HEK293T (cell line): ENCODE results near the gene CACNA1F.
A peak's percentile ranks its signal among the peaks of the same experiment; 100 is the strongest.

Experiments
- CTCF ChIA-PET: fragments of 350-600 bp; formaldehyde crosslinking; extraction: SDS; loops from one replicate; lab custom pipeline; 2021; ENCODE audit warnings: antibody characterized with exemption, inconsistent platforms; lab: Yijun Ruan, JAX
- POLR2A ChIA-PET: fragments of 350-600 bp; formaldehyde crosslinking; extraction: SDS; loops from one replicate; lab custom pipeline; 2020; ENCODE audit warnings: antibody characterized with exemption, inconsistent platforms; lab: Yijun Ruan, JAX
- DNase-seq: peaks from one replicate; pipeline ENCODE4 v3.0.0; 2012; ENCODE audit warnings: mixed read lengths; ENCODE audit errors: extremely low spot score
- ARNT ChIP-seq: fragments of 450-650 bp; IDR thresholded peaks from 2 replicates; pipeline ENCODE4 v1.6.1; 2017; ENCODE audit warnings: mild to moderate bottlenecking
- BHLHE40 ChIP-seq: fragments of 450-650 bp; IDR thresholded peaks from 2 replicates; pipeline ENCODE4 v1.6.1; 2016; ENCODE audit warnings: mild to moderate bottlenecking, moderate library complexity, borderline replicate concordance
- CTBP1 ChIP-seq: fragments of 450-650 bp; IDR thresholded peaks from 2 replicates; pipeline ENCODE4 v1.6.1; 2016; ENCODE audit warnings: borderline replicate concordance
- ELF4 ChIP-seq: fragments of 450-650 bp; IDR thresholded peaks from 2 replicates; pipeline ENCODE4 v1.6.1; 2017; ENCODE audit warnings: antibody characterized with exemption
- FOXA1 ChIP-seq: fragments of 450-650 bp; IDR thresholded peaks from 2 replicates; pipeline ENCODE4 v1.6.1; 2016; ENCODE audit warnings: mild to moderate bottlenecking
- FOXK2 ChIP-seq: fragments of 450-650 bp; IDR thresholded peaks from 2 replicates; pipeline ENCODE4 v1.6.1; 2016; ENCODE audit warnings: mild to moderate bottlenecking
- FOXM1 ChIP-seq: fragments of 450-650 bp; IDR thresholded peaks from 2 replicates; pipeline ENCODE4 v1.6.1; 2017; ENCODE audit warnings: mild to moderate bottlenecking, borderline replicate concordance
- HDGF ChIP-seq: fragments of 450-650 bp; IDR thresholded peaks from 2 replicates; pipeline ENCODE4 v1.6.1; 2017; ENCODE audit warnings: antibody characterized with exemption, borderline replicate concordance
- L3MBTL2 ChIP-seq: fragments of 450-650 bp; conservative IDR thresholded peaks from 2 replicates; pipeline ENCODE4 v1.6.1; 2016; ENCODE audit warnings: mild to moderate bottlenecking
- LEF1 ChIP-seq: fragments of 450-650 bp; IDR thresholded peaks from 2 replicates; pipeline ENCODE4 v1.6.1; 2017; ENCODE audit warnings: mild to moderate bottlenecking, borderline replicate concordance
- NFRKB ChIP-seq: fragments of 450-650 bp; IDR thresholded peaks from 2 replicates; pipeline ENCODE4 v1.6.1; 2016; ENCODE audit warnings: mild to moderate bottlenecking, moderate library complexity
- SP1 ChIP-seq: fragments of 450-650 bp; IDR thresholded peaks from 2 replicates; pipeline ENCODE4 v1.6.1; 2017
- SUZ12 ChIP-seq: fragments of 450-650 bp; IDR thresholded peaks from 2 replicates; pipeline ENCODE4 v1.6.1; 2016; ENCODE audit warnings: mild to moderate bottlenecking
- TARDBP ChIP-seq: fragments of 450-650 bp; IDR thresholded peaks from 2 replicates; pipeline ENCODE4 v1.6.1; 2016
- ZNF384 ChIP-seq: fragments of 450-650 bp; IDR thresholded peaks from 2 replicates; pipeline ENCODE4 v1.6.1; 2016
- TF ChIP-seq, protein P1 (sequence below): fragments of 450-650 bp; IDR thresholded peaks from 2 replicates; pipeline ENCODE4 v1.6.1; 2016

CACNA1F gene

DNA sequence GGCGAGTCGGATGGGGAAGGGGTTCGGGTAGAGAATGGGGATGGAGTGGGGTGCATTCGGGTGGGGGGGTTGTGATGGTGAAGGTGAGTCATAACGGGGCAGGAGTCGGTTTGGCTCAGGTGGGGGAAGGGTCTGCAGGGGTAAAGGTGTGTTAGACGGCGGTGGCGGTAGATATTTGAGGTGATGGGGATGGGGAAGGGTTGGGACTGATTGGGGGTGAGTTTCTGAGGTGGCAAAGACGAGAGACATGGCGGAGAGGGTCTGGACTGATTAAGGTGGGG is 33.9 kb downstream of the CACNA1F start:
- CTCF ChIA-PET = no interaction called here
- DNase-seq = no peak
- TF ChIP-seq FOXK2 (no peak), BHLHE40 (no peak), ZNF384 (no peak), TARDBP (no peak), SUZ12 (no peak)
- TF ChIP-seq, protein P1, sequence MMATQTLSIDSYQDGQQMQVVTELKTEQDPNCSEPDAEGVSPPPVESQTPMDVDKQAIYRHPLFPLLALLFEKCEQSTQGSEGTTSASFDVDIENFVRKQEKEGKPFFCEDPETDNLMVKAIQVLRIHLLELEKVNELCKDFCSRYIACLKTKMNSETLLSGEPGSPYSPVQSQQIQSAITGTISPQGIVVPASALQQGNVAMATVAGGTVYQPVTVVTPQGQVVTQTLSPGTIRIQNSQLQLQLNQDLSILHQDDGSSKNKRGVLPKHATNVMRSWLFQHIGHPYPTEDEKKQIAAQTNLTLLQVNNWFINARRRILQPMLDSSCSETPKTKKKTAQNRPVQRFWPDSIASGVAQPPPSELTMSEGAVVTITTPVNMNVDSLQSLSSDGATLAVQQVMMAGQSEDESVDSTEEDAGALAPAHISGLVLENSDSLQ = no peak
- POLR2A ChIA-PET = no interaction called here

DNA sequence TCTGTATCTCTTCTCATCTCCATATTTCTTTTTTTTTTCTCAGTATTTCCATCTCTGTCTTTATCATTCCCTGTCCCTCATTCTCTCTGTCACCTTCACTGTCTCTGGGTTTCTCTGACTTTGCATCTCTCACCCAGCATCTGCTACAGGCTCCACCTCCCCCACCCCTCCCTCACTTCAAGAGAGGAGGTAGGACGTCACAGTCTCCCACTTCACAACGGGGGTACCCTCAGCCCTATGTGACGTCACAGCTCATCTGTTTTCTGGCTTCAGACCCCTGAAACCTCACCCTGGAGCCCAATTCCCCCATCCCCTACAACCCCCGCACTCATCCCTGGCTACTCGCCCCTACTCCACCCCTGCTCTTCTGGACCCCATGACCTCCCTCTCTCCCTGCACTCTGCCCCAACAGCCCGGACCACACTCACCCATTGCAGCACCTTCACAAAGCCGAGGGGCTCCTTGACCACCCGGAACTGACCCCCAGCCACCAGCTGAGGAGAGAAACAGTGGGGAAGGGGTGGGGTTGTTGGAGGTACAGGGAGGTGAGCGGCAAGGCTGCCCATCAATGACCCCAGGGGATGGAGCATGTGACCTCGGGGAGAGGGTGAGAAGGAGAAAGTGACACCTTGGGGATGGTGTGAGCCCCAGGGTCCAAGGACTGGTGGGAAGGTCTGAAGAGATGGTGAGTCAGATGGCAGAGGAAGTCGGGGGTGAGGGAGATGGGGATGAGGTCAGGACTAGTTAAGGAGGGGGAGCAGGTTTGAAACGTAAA is 34.4 kb downstream of the CACNA1F start:
- ChIA-PET CTCF (no interaction called here), POLR2A (no interaction called here)
- no peak for DNase-seq
- TF ChIP-seq, protein P1 = no peak
- TF ChIP-seq HDGF = no peak
- no peak for TF ChIP-seq L3MBTL2
- TF ChIP-seq ELF4 = no peak
- TF ChIP-seq ZNF384 = no peak
- no peak for TF ChIP-seq SUZ12
- no peak for TF ChIP-seq SP1
- TF ChIP-seq FOXA1 = no peak
- no peak for TF ChIP-seq ARNT
- TF ChIP-seq BHLHE40 = no peak
- TF ChIP-seq TARDBP = no peak

DNA sequence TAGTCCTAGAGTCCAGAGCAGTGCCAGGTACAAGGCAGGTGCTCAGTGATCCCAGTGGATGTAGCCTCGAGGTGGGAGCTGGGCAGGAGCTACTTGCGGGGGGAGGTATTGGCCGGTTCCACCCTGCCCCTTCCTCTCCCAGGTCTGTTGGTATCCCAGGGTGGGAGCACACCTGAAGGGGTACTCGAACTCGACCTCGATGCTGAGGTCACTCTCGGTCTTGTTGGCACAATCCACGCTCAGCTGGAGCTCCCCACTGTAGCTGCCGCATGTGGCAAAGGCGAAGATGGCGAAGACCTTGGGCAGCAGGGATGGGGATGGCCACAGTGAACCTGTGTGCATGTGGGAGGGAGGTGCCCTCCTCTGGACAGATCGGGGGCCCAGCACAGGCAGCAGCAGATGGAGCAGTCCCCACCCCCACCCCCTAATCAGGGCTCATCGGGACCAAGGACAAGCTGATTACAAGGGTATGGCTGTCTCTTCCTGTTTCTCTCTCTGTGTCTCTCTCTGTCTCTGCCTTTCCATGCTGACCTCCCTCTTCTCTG is 35.5 kb downstream of the CACNA1F start:
- DNase-seq = no peak
- ChIA-PET CTCF (no interaction called here), POLR2A (interaction anchor here (0.8 kb wide), 1 partner anchor 71 kb away, joined by 4 read pairs; no protein-coding TSS in a partner anchor)
- TF ChIP-seq BHLHE40 = no peak
- no peak for TF ChIP-seq SUZ12
- no peak for TF ChIP-seq ELF4

DNA sequence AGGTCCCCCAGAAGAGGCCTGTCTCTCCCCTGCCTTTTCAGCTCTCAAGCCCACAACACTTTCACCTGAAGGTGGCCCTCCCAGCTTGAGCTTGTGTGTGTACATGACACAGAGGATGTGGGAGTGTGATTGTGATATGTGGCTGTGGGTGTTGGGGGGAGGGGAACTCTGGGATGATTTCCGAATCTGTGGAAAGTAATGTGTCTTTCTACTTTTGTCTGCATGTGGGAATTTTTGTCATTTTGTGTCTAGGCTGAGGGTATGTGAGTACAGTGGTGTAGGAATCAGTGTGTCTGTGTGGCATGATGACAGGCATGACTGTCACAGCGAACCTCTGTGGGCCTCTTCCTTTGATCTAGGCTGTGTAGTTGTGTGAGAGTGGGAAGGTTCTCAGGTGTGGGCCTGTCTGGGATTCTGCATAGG is 39.6 kb downstream of the CACNA1F start:
- ChIA-PET POLR2A (interaction anchor here (0.9 to 3.1 kb wide), 2 partner anchors 38 to 76 kb away, joined by 5 to 31 read pairs; partner anchors contain the start of gene PPP1R3F), CTCF (interaction anchor here (0.5 to 1.8 kb wide), 5 partner anchors 25 to 500 kb away, joined by 3 to 7 read pairs (median 5); no protein-coding TSS in a partner anchor)
- no peak for TF ChIP-seq L3MBTL2
- TF ChIP-seq, protein P1 = no peak
- TF ChIP-seq FOXK2 = no peak
- no peak for DNase-seq

DNA sequence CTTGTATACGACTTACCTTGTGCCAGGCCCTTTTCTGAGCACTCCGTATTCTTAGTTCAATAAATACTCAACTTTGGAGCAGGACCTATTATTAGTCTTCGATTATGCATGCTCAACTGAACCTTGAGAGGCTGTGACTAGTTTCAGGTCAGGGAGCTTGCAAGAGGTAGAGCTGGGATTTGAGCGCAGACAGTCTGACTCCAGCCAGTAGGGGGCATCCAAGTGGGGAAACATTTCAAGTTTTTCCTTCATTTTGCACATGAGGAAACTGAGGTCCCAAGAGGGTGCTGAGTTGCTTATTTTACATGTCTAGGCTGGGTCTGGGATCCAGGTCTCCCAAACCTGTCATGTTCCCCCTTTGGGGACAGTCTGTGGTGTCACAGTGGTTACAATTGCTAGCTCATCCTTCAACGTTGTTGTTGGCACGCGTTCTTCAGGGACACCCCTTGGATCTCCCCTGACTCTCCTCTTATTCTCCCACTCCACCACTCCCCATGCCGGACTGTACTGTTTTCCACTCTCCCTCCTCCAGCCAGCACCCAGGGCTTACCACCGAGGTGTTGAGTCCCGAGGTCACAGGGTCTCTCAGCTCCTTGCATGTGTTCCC is 40.3 kb downstream of the CACNA1F start:
- peak; percentile 46 for DNase-seq
- no peak for TF ChIP-seq FOXM1
- no peak for TF ChIP-seq HDGF
- TF ChIP-seq, protein P1 = no peak
- no peak for TF ChIP-seq L3MBTL2
- TF ChIP-seq NFRKB = no peak
- no peak for TF ChIP-seq ZNF384
- TF ChIP-seq BHLHE40 = no peak
- TF ChIP-seq FOXK2 = no peak
- no peak for TF ChIP-seq CTBP1
- no peak for TF ChIP-seq ELF4
- no peak for TF ChIP-seq SP1
- TF ChIP-seq SUZ12 = no peak
- TF ChIP-seq LEF1 = no peak
- no peak for TF ChIP-seq ARNT
- TF ChIP-seq TARDBP = no peak
- TF ChIP-seq FOXA1 = no peak
- ChIA-PET POLR2A (interaction anchor here (0.6 to 3.1 kb wide), 10 partner anchors 27 to 647 kb away, joined by 3 to 31 read pairs (median 3); partner anchors contain the start of genes CACNA1F, CCDC22 and PPP1R3F), CTCF (interaction anchor here (0.6 to 1.8 kb wide), 15 partner anchors 9 to 525 kb away, joined by 3 to 7 read pairs (median 3); partner anchors contain the start of gene PLP2)

DNA sequence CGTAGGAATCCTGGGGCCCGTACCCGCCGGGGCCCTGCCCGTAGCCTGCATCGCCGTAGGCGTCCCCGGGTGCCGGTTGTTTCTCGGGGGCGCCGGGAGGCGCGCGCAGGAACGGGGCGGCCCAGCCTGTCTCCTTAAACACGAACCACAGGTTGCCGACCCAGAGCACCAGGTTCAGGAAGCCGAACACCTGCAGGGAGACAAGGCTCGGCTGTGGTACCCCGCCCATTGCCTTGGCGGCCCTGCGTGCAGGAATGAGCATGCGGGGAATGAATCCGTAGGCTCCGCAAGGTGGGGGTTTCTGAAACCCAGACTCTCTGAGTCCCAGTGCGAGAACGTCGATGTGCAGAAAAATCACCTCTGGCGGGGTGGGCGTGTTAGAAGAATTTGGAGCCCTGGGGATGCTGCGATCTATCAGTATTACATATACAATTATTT is 41.5 kb downstream of the CACNA1F start:
- TF ChIP-seq ELF4 = no peak
- TF ChIP-seq LEF1 = no peak
- TF ChIP-seq, protein P1 = no peak
- no peak for TF ChIP-seq BHLHE40
- no peak for TF ChIP-seq FOXK2
- no peak for TF ChIP-seq CTBP1
- no peak for TF ChIP-seq FOXM1
- no peak for TF ChIP-seq SP1
- TF ChIP-seq SUZ12 = no peak
- TF ChIP-seq TARDBP = no peak
- no peak for DNase-seq
- POLR2A ChIA-PET = interaction anchor here (0.9 to 3.1 kb wide), 5 partner anchors 9 to 77 kb away, joined by 5 to 31 read pairs (median 6); partner anchors contain the start of genes CCDC22, PLP2, PPP1R3F and SYP
- CTCF ChIA-PET = interaction anchor here (0.6 to 1.0 kb wide), 4 partner anchors 28 to 85 kb away, joined by 3 to 4 read pairs (median 3); no protein-coding TSS in a partner anchor
